ENCODE data around the gene ARL13B. TPM values are rescaled to one million over a fixed set of nuclear protein-coding genes. Genes with fewer than 3 reads are reported as not detected.
A peak's percentile ranks its signal among the peaks of the same experiment; 100 is the strongest.

Gene ARL13B
- total RNA-seq, 1 donor from 2014 or later, result 12.1 TPM

DNA sequence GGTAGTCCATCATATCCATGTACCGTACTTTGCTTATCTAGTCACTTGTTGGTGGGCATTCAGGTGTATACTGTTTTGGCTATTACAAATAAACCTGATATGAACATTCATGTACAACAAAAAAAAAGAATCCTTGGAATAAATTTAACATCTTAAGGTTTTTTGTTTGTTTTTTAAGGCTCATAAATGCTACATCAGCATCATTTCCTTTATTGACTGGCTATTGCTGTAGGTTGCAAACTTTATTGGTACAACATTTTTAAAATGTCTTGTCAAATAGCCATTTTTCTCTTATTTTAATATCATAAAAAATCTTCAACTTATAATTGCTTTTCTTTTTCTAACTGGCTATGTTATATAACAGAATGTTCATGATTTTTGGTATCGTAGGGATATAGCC, 66.6 kb downstream of the ARL13B start:
- peaks cover 14% of the 10 kb centered on the region for H3K36me3 Mint-ChIP-seq (ENCODE audit: unreplicated experiment)
- DNase-seq, result no peak
- TF ChIP-seq, protein P1, sequence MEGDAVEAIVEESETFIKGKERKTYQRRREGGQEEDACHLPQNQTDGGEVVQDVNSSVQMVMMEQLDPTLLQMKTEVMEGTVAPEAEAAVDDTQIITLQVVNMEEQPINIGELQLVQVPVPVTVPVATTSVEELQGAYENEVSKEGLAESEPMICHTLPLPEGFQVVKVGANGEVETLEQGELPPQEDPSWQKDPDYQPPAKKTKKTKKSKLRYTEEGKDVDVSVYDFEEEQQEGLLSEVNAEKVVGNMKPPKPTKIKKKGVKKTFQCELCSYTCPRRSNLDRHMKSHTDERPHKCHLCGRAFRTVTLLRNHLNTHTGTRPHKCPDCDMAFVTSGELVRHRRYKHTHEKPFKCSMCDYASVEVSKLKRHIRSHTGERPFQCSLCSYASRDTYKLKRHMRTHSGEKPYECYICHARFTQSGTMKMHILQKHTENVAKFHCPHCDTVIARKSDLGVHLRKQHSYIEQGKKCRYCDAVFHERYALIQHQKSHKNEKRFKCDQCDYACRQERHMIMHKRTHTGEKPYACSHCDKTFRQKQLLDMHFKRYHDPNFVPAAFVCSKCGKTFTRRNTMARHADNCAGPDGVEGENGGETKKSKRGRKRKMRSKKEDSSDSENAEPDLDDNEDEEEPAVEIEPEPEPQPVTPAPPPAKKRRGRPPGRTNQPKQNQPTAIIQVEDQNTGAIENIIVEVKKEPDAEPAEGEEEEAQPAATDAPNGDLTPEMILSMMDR (IDR thresholded peaks at IDR 0.05; ENCODE audit: partially characterized antibody, unreplicated experiment), result no peak

DNA sequence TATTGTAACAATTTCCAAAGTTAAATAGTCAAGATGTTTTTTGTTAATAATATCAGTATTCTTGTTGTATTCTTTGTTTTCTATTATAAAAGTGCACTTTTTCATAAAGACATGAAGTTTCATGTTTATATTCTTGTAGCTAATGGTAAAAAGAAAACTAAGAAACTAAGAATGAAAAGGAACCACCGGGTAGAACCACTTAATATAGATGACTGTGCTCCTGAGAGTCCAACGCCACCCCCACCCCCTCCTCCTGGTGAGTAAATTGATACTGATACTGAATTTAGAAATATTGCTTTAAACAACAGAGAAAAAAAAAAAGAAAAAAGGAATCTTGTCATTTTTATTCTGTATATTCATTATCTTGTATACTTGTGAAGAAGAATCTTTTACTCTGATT, 69.3 kb downstream of the ARL13B start:
- no peak overlapping the region for H3K27ac Mint-ChIP-seq (ENCODE audit: unreplicated experiment)
- H3K9me3 Mint-ChIP-seq (ENCODE audit: unreplicated experiment), result peaks cover 6% of the 10 kb centered on the region
- H3K36me3 Mint-ChIP-seq (ENCODE audit: unreplicated experiment), result peaks cover 9% of the 10 kb centered on the region
- no peak for DNase-seq
- no peaks in the 10 kb centered on the region for H3K27me3 Mint-ChIP-seq (ENCODE audit: unreplicated experiment)
- no peaks in the 10 kb centered on the region for H3K4me1 Mint-ChIP-seq (ENCODE audit: low read depth, unreplicated experiment)
- TF ChIP-seq, protein P1 (IDR thresholded peaks at IDR 0.05; ENCODE audit: partially characterized antibody, unreplicated experiment), result no peak
- H3K4me3 Mint-ChIP-seq (ENCODE audit: unreplicated experiment), result no peak overlapping the region

More for the DNA sequence above, 66.6 kb downstream of the ARL13B start:
- H3K9me3 Mint-ChIP-seq (ENCODE audit: unreplicated experiment), result peaks cover 10% of the 10 kb centered on the region
- no peak overlapping the region for H3K27ac Mint-ChIP-seq (ENCODE audit: unreplicated experiment)
- H3K4me3 Mint-ChIP-seq (ENCODE audit: unreplicated experiment), result no peak overlapping the region
- peaks cover 5% of the 10 kb centered on the region for H3K27me3 Mint-ChIP-seq (ENCODE audit: unreplicated experiment)
- H3K4me1 Mint-ChIP-seq (ENCODE audit: low read depth, unreplicated experiment), result no peaks in the 10 kb centered on the region

- H3K27me3 Mint-ChIP-seq (ENCODE audit: unreplicated experiment), result no peaks in the 10 kb centered on the region
- H3K4me1 Mint-ChIP-seq (ENCODE audit: low read depth, unreplicated experiment), result no peaks in the 10 kb centered on the region
- H3K4me3 Mint-ChIP-seq (ENCODE audit: unreplicated experiment), result no peak overlapping the region
- peaks cover under 1% of the 10 kb centered on the region for H3K36me3 Mint-ChIP-seq (ENCODE audit: unreplicated experiment)
- TF ChIP-seq, protein P1 (IDR thresholded peaks at IDR 0.05; ENCODE audit: partially characterized antibody, unreplicated experiment), result no peak
- H3K9me3 Mint-ChIP-seq (ENCODE audit: unreplicated experiment), result no peaks in the 10 kb centered on the region
- DNase-seq, result no peak
- H3K27ac Mint-ChIP-seq (ENCODE audit: unreplicated experiment), result no peak overlapping the region
Observed at GRCh38 chr3:94050546-94050945, 70.6 kb downstream of the ARL13B start.

- no peaks in the 10 kb centered on the region for H3K36me3 Mint-ChIP-seq (ENCODE audit: unreplicated experiment)
- DNase-seq, result no peak
- peaks cover 4% of the 10 kb centered on the region for H3K9me3 Mint-ChIP-seq (ENCODE audit: unreplicated experiment)
- H3K4me1 Mint-ChIP-seq (ENCODE audit: low read depth, unreplicated experiment), result peaks cover 8% of the 10 kb centered on the region
- no peak overlapping the region for H3K27ac Mint-ChIP-seq (ENCODE audit: unreplicated experiment)
- H3K27me3 Mint-ChIP-seq (ENCODE audit: unreplicated experiment), result peaks cover 8% of the 10 kb centered on the region
- TF ChIP-seq, protein P1 (IDR thresholded peaks at IDR 0.05; ENCODE audit: partially characterized antibody, unreplicated experiment), result no peak
- H3K4me3 Mint-ChIP-seq (ENCODE audit: unreplicated experiment), result no peak overlapping the region
Observed at GRCh38 chr3:94061297-94061696, 81.3 kb downstream of the ARL13B start.

- peaks cover 8% of the 10 kb centered on the region for H3K4me1 Mint-ChIP-seq (ENCODE audit: low read depth, unreplicated experiment)
- TF ChIP-seq, protein P1 (IDR thresholded peaks at IDR 0.05; ENCODE audit: partially characterized antibody, unreplicated experiment), result no peak
- peak within 1 kb of the TSS; percentile 98 for H3K4me3 Mint-ChIP-seq (ENCODE audit: unreplicated experiment)
- peaks cover 4% of the 10 kb centered on the region for H3K9me3 Mint-ChIP-seq (ENCODE audit: unreplicated experiment)
- H3K27ac Mint-ChIP-seq (ENCODE audit: unreplicated experiment), result peak within 1 kb of the TSS; percentile 99
- peaks cover 5% of the 10 kb centered on the region for H3K27me3 Mint-ChIP-seq (ENCODE audit: unreplicated experiment)
- peak; percentile 89 for DNase-seq
- peaks cover 6% of the 10 kb centered on the region for H3K36me3 Mint-ChIP-seq (ENCODE audit: unreplicated experiment)
Observed at GRCh38 chr3:94062513-94063404, 82.8 kb downstream of the ARL13B start, which contains the start of the genes DHFR2 and NSUN3. DHFR2 (minus strand) TSS chr3:94062916; CDS start chr3:94061511, 1,405 bp downstream. NSUN3 (plus strand) TSS chr3:94063061; CDS start chr3:94063127, 66 bp downstream.
